Osteocyte (in vitro differentiated cells): Measurements from ENCODE around the gene ACTN4. TPM values are rescaled to one million over a fixed set of nuclear protein-coding genes. Genes with fewer than 3 reads are reported as not detected.
A peak's percentile ranks its signal among the peaks of the same experiment; 100 is the strongest.
"Not testable (repeated sequence)": the region's sequence is repeated elsewhere in the genome, so short reads cannot be mapped to it uniquely, and the experiment has no call there.

Experiments
- DNase-seq: peaks from one replicate; pipeline ENCODE4 v3.0.0; 2021; ENCODE audit warnings: mixed read lengths; ENCODE audit not compliant: unreplicated experiment; ENCODE audit errors: extremely low spot score
- H3K27ac Mint-ChIP-seq: one replicate; pipeline ENCODE4 v1.8.0; 2021; ENCODE audit warnings: mild to moderate bottlenecking, mixed read lengths; ENCODE audit not compliant: unreplicated experiment
- H3K27me3 Mint-ChIP-seq: one replicate; pipeline ENCODE4 v1.8.0; 2021; ENCODE audit warnings: mixed read lengths; ENCODE audit not compliant: unreplicated experiment
- H3K36me3 Mint-ChIP-seq: one replicate; pipeline ENCODE4 v1.8.0; 2021; ENCODE audit warnings: mixed read lengths; ENCODE audit not compliant: unreplicated experiment
- H3K4me1 Mint-ChIP-seq: one replicate; pipeline ENCODE4 v1.8.0; 2021; ENCODE audit warnings: mixed read lengths; ENCODE audit not compliant: unreplicated experiment
- H3K4me3 Mint-ChIP-seq: one replicate; pipeline ENCODE4 v1.8.0; 2021; ENCODE audit warnings: mild to moderate bottlenecking, moderate library complexity, mixed read lengths; ENCODE audit not compliant: unreplicated experiment
- H3K9me3 Mint-ChIP-seq: one replicate; pipeline ENCODE4 v1.8.0; 2021; ENCODE audit warnings: mixed read lengths; ENCODE audit not compliant: unreplicated experiment
- CTCF ChIP-seq: fragments of 200-600 bp; sonication (generic); IDR thresholded peaks from 2 replicates; pipeline ENCODE4 v1.5.0; 2021; ENCODE audit warnings: antibody characterized with exemption, mild to moderate bottlenecking, moderate library complexity
- total RNA-seq: library from RNA; stranded (reverse); gene quantifications from 2 replicates; pipeline ENCODE4 v1.2.1, GENCODE V29; 2021

Gene ACTN4
- total RNA-seq, 1 donor from 2014 or later: 525 TPM

- no peaks in the 10 kb centered on the region for H3K9me3 Mint-ChIP-seq
- H3K27me3 Mint-ChIP-seq: no peaks in the 10 kb centered on the region
- H3K27ac Mint-ChIP-seq: no peak overlapping the region
- no peak overlapping the region for H3K4me3 Mint-ChIP-seq
- no peak for DNase-seq
- TF ChIP-seq CTCF: no peak
- no peaks in the 10 kb centered on the region for H3K4me1 Mint-ChIP-seq
- H3K36me3 Mint-ChIP-seq: no peaks in the 10 kb centered on the region
Measured at GRCh38 chr19:38763795-38764220, 116.4 kb downstream of the ACTN4 start.

GRCh38 chr19:38765214-38765613 is 117.8 kb downstream of the ACTN4 start:
- no peak for DNase-seq
- H3K27me3 Mint-ChIP-seq: no peaks in the 10 kb centered on the region
- H3K4me1 Mint-ChIP-seq: no peaks in the 10 kb centered on the region
- no peak for TF ChIP-seq CTCF
- no peaks in the 10 kb centered on the region for H3K9me3 Mint-ChIP-seq
- no peaks in the 10 kb centered on the region for H3K36me3 Mint-ChIP-seq
- no peak overlapping the region for H3K4me3 Mint-ChIP-seq
- H3K27ac Mint-ChIP-seq: no peak overlapping the region

DNA sequence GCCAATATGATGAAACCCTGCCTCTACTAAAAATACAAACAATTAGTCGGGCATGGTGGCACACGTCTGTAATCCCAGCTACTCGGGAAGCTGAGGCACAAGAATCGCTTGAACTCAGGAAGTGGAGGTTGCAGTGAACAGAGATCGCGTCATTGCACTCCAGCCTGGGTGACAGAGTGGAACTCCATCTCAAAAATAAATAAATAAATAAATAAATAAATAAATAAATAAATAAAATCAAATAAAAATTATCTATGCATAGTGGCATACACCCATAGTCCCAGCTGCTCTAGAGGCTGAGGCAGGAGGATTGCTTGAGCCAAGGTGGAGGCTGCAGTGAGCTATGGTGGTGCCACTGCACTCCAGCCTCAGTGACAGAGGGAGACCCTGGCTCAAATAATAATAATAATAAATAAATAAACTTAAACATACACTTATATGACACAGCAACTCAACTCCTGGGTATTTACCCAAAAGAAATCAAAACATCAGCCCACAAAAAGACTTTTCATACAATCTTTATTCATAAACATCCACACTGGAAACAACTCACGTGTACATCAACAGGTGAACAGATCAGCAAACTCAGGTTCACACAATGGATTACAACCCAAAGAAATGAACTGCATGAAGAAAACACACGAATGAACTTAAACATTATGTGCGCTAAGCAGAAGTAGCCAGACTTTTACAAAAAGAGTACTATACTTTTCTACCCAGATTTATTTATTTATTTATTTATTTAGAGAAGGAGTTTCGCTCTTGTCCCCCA is 119.0 kb downstream of the ACTN4 start:
- DNase-seq: no peak
- TF ChIP-seq CTCF: no peak
- no peaks in the 10 kb centered on the region for H3K4me1 Mint-ChIP-seq
- H3K27me3 Mint-ChIP-seq: no peaks in the 10 kb centered on the region
- no peaks in the 10 kb centered on the region for H3K9me3 Mint-ChIP-seq
- H3K4me3 Mint-ChIP-seq: no peak overlapping the region
- H3K27ac Mint-ChIP-seq: no peak overlapping the region
- H3K36me3 Mint-ChIP-seq: no peaks in the 10 kb centered on the region

DNA sequence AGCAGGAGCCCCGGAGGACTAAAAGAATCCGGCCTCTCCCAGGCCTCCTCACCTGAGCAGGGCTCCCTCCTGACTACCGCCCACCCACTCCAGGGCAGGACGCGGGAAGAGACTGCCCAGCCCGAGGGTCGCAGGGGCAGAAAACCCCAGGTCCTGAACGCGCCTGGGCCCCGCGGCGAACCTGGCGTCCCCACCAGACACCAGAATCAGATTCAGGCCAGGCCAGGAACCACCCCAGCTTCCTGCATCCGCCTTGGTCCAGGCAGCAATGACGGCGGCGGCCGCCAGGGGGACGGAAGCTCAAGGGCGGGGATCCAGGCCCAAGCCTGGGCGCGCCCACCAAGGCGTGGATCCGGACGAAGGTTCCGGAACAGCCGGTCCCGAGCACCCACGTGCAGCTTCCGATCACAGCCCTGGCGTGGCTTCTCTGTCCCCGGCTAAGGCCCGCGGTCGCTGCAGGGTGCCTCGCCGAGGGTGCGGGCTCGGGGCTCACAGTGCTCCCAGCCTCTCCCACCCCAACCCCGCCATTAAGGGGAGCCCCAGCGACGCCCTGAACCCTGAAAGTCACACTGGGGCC is 122.3 kb downstream of the ACTN4 start:
- peak; percentile 70 for TF ChIP-seq CTCF
- H3K4me3 Mint-ChIP-seq: no peak overlapping the region
- no peak overlapping the region for H3K27ac Mint-ChIP-seq
- no peaks in the 10 kb centered on the region for H3K4me1 Mint-ChIP-seq
- no peaks in the 10 kb centered on the region for H3K36me3 Mint-ChIP-seq
- no peaks in the 10 kb centered on the region for H3K27me3 Mint-ChIP-seq
- H3K9me3 Mint-ChIP-seq: no peaks in the 10 kb centered on the region
- DNase-seq: peak; percentile 88

DNA sequence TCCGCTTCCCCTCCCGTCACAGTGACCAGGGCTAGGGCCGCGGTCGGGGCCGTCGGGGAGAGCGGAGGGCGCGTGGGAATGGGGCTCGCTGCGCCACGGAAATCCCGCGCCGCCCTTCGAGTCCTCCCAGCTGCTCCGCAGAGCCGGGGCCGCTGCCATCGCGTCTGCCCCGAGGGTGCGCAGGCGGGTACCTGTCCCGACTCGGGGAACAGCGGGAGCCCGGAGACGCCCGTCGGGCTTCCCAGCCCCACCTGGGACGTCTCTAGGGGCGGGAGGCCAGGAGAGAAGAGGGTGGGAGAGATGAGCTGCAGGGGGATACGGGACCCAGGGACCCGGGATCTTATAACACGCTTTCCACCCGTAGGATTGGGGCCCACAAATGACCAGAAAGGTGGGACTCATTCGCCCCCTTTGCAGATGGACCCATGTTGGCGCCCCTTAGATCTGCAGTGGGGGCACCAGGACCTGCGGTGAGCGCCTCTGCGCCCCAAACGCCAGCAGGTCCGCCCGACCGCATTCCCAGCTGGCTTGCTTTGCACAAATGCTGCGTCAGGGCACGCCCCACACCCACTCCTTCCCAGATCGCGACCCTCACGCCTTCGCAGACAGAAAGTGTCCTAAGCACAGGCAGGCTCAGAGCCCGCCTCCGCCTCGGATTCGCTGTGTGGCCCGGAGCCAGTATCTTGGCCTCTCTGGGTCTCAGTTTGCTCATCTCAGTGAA is 122.9 kb downstream of the ACTN4 start:
- H3K4me3 Mint-ChIP-seq, H3K36me3 Mint-ChIP-seq, DNase-seq, H3K9me3 Mint-ChIP-seq, H3K4me1 Mint-ChIP-seq, H3K27me3 Mint-ChIP-seq, H3K27ac Mint-ChIP-seq: not testable (repeated sequence)

GRCh38 chr19:38770949-38771275 is 123.5 kb downstream of the ACTN4 start:
- not testable (repeated sequence) for H3K4me3 Mint-ChIP-seq, H3K4me1 Mint-ChIP-seq, H3K27ac Mint-ChIP-seq, H3K27me3 Mint-ChIP-seq, H3K36me3 Mint-ChIP-seq, H3K9me3 Mint-ChIP-seq, DNase-seq

GRCh38 chr19:38771569-38771968 is 124.1 kb downstream of the ACTN4 start:
- H3K4me1 Mint-ChIP-seq, H3K36me3 Mint-ChIP-seq, DNase-seq, H3K9me3 Mint-ChIP-seq, H3K4me3 Mint-ChIP-seq, H3K27me3 Mint-ChIP-seq, H3K27ac Mint-ChIP-seq: not testable (repeated sequence)
